ENCODE results near the gene ITPK1.

DNA sequence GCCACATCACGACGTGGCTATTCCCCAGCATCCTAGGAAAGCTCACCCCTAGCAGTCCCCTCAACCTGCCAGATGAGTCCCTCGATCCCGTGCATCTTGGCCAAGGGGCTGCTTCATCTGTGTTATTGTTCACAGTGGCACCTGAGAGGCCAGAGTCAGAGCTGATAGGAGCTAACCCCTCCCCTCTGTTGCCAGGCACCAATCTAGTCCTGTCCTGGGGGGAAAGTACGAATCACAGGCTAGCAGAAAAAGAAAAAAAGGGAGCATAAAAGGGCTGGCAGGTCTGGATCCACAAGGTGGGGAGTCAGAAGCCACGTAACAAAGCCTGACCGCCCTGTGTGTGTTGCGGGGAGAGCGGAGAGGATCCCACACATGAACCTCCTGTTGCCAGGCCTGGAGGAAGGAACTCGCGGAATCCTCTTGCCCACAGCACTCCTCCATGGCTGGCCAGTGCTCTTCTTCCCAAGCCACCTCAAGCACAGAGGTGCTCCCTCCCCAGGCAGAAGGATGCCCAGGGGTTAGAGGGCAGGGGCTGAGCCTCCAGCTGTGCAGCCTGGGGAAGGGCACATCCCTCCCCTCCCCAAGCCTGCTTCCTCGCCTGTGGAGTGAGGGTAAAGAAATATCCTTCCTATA is 91.8 kb downstream of the ITPK1 start:
- TF ChIP-seq CTCF (IDR thresholded peaks at IDR 0.05), result no peak
- no peak for TF ChIP-seq POLR2A (IDR thresholded peaks at IDR 0.05)
- TF ChIP-seq POLR2AphosphoS5 (IDR thresholded peaks at IDR 0.05), result no peak

Measured in prostate gland (tissue), 2 donors.